Cardiac septum (tissue), 1 donor: Measurements from ENCODE around the gene UPF2. TPM values are rescaled to one million over a fixed set of nuclear protein-coding genes. Genes with fewer than 3 reads are reported as not detected.
"Not testable (repeated sequence)": the region's sequence is repeated elsewhere in the genome, so short reads cannot be mapped to it uniquely, and the experiment has no call there.

ENCODE experiments used
- DNase-seq: peaks from one replicate; pipeline ENCODE4 v3.0.0-alpha.2; 2020; ENCODE audit warnings: low spot score
- intact Hi-C: fragments of 100-400 bp; cut with DNase I; formaldehyde crosslinking; loops from one replicate; pipeline ENCODE4 v1.14.0; 2022
- total RNA-seq: library from RNA; stranded (reverse); fragmentation: NEBNext Ultra II Directional; extraction: Animal tissue kit (Norgen Biotek cat#: 25700); gene quantifications from one replicate; pipeline ENCODE4 v1.2.1, GENCODE V29; 2021
- donor health status: DM: no; HTN: no; CAD: no.

The UPF2 gene
- total RNA-seq, 1 donor from 2014 or later = 15.2 TPM

- DNase-seq = no peak
- intact Hi-C loops = loop anchor here (5.0 kb wide), 1 partner anchor 197 kb away; no protein-coding TSS in a partner anchor
Observed at GRCh38 chr10:11988924-11989323, 53.7 kb downstream of the UPF2 start.

GRCh38 chr10:11986593-11987216 is 55.9 kb downstream of the UPF2 start:
- peak; percentile 83 for DNase-seq
- intact Hi-C loops = loop anchor here (5.0 kb wide), 1 partner anchor 194 kb away; no protein-coding TSS in a partner anchor

GRCh38 chr10:11982253-11982652 is 60.4 kb downstream of the UPF2 start:
- no peak for DNase-seq
- intact Hi-C loops = no loop called here

DNA sequence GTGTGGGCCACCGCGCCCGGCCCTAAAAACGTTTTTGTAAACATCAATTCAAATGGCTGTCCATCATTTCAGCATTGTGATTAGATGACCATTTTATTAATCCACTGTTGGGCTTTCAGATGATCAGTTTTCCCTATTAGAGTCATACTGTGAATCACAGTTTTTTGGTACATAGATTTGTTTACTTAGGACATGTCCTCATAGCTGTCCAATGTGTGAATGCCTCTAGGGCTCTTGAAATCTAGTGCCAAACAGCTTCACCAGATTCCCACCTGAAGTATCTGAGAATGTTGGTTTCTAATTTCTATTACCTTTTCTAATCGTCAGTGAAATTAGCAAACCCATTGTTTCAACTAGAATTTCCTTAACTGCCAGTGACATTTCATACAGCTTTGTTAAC is 66.8 kb downstream of the UPF2 start:
- intact Hi-C loops = no loop called here
- no peak for DNase-seq

DNA sequence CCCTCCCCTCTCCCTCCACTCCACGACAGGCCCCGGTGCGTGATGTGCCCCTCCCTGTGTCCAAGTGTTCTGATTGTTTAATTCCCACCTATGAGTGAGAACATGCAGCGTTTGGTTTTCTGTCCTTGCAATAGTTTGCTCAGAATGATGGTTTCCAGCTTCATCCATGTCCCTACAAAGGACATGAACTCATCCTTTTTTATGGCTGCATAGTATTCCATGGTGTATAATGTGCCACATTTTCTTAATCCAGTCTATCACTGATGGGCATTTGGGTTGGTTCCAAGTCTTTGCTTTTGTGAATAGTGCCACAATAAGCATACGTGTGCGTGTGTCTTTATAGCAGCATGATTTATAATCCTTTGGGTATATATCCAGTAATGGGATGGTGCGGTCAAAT is 70.1 kb downstream of the UPF2 start:
- DNase-seq, intact Hi-C loops: not testable (repeated sequence)

GRCh38 chr10:11962176-11962575 is 80.4 kb downstream of the UPF2 start:
- DNase-seq = no peak
- intact Hi-C loops = no loop called here

DNA sequence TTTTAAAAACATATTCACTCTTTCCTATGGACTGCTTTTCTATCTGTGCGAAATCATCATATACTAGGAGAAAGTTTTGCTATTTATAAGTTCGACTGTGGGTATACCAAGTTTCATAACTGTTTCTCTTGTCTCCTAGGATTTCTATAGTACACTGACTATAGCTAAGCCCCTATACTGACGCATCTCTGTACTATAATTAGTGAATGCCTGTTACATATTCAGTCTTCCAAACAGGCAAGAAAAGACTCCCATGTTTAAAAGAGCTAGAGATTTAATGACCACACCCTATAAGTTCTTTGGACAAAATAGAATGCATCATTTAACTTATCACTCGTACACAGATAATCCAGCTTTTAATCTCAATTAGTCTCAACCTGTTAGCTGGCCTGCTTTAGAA is 80.8 kb downstream of the UPF2 start:
- intact Hi-C loops = no loop called here
- DNase-seq = no peak

DNA sequence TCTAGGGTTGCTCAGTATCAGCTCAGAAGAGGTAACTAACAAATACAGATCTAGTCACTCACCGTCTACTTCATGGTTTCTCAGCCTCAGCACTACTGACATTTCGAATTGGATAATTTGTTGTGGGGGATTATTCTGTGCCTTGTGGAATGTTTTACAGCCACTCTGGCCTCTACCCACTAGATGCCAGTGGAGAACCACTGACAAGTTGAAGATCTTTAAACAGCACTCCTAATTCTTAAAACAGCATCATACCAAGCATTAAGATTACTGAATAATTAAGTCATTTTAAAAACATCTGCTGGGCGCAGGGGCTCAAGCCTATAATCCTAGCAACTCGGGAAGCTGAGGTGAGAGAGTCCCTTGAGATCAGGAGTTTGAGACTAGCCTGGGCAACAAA is 82.6 kb downstream of the UPF2 start:
- intact Hi-C loops = no loop called here
- no peak for DNase-seq

DNA sequence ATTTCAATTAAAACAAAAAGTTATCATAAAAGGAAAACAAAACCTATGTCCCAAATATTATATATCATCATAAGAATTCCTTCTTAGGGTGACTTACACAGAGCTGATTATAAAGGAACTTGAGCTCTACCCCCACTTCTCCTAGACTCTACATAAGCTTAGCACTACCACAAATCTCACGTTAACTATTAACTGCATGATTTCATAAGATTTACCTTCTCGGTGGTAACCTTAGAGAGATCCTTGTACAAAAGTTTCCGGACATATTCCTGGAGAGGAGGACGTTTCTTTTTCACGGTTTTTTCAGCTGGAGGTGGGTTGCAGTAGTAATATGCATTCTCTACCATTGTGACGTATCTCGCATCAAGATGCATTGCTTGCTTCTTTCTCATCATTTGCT is 83.7 kb downstream of the UPF2 start:
- DNase-seq = no peak
- intact Hi-C loops = no loop called here

GRCh38 chr10:11951695-11952094 is 90.9 kb downstream of the UPF2 start:
- intact Hi-C loops = no loop called here
- DNase-seq = no peak

- DNase-seq = no peak
- intact Hi-C loops = no loop called here
Observed at GRCh38 chr10:11950325-11951018, 92.1 kb downstream of the UPF2 start.

DNA sequence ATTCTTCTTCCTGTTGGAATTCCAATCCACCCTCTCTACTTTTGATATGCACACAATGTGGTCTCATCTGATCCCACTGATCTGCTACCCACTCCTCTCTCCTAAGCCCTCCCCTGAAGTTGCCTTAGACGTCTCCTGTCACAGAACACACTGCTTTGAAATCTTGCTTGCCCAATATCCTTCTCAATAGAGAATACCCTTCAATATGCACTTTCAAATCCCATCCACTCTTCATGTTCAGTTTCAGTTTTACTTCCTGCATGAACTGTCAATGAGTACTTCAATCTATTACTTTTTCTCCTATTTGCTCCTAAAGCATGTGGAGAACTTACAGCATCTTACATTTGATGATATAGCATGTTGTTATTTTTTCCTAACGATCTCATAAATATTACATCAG is 93.5 kb downstream of the UPF2 start:
- intact Hi-C loops = no loop called here
- no peak for DNase-seq

GRCh38 chr10:11946652-11947051 is 96.0 kb downstream of the UPF2 start:
- intact Hi-C loops = no loop called here
- DNase-seq = no peak

GRCh38 chr10:11936389-11937152 is 106.0 kb downstream of the UPF2 start:
- intact Hi-C loops = no loop called here
- DNase-seq = no peak

DNA sequence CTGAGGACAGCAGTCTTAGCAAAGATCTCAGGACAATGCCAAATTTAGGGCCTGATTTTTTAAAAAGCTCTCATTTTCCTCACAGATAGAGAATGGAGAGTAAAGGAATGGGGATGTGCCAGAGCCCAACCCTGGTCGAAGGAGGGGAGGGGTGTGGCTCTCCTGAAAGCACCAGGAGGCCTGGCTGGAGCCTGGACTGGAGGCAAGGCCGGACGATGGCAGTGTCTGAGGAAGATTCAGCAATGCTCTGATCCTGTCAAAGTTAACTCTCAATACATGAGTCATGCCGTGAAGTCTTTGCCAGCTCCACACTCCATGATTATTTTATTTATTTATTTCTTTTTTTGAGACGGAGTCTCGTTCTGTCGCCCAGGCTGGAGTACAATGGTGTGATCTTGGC is 108.3 kb downstream of the UPF2 start:
- intact Hi-C loops = no loop called here

DNA sequence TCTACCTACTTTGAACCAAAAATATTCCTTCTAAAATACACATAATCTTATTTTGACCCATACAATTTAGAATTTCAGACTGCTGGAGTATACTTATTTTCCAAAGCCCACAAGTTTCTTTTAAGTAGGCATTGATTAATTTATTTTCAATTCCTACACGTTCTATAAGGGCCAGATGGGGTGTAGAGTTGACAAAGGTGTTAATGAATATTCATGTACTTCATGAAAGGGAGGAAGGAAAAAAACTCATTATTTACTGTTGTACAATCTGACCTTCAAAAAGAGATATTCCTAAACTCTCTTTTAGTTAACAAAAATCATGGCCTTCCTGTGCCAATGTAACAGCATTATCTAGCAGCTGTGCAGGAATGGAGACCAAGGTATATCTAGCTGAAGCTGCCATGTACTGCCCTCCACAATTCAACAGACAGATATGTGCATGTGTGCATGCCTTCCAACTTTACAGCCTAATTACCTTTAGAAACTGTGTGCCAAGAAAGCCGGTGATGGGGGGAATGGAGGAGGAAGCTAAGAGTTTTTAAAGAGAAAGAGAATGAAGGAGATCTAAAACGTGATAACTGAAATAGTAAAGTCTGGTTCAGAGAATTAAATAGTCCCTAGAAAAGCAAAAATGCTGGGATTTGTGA is 108.9 kb downstream of the UPF2 start:
- intact Hi-C loops = no loop called here

More for the DNA sequence above, 108.3 kb downstream of the UPF2 start:
- DNase-seq = no peak

DNA sequence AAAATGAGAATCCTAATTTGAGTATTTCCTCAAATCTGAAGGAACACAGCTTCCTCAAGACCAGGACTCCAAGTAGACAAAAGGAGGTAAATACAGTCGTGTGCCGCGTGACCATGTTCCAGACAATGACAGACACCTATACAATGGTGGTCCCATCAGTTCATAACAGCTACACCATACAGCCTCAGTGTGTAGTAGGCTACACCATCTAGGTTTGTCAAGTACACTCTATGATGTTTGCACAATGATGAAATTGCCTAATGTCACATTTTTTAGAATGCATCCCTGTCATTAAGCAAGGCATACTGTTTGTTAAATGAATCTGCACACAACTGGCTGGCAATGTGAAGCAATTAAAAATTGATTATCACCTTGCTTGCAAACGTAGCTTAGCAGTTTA is 111.6 kb downstream of the UPF2 start:
- DNase-seq = no peak
- intact Hi-C loops = no loop called here

More for the DNA sequence above, 108.9 kb downstream of the UPF2 start:
- no peak for DNase-seq

GRCh38 chr10:11930312-11930978 is 112.2 kb downstream of the UPF2 start:
- no peak for DNase-seq
- intact Hi-C loops = no loop called here

GRCh38 chr10:11927746-11928145 is 114.9 kb downstream of the UPF2 start:
- intact Hi-C loops = no loop called here
- no peak for DNase-seq
